Peyer's patch (tissue), 4 donors: ENCODE data around the gene SMYD3. TPM values are rescaled to one million over a fixed set of nuclear protein-coding genes. Genes with fewer than 3 reads are reported as not detected.

ENCODE experiments used
- DNase-seq, 3 donors: peaks; one replicate each; pipeline ENCODE4 v3.0.0-alpha.2; 2017 to 2019
- H3K27ac ChIP-seq, 4 donors: fragments of 200-600 bp; sonication (generic); one replicate each; pipeline ENCODE4 v1.5.1; 2016 to 2019
- H3K27me3 ChIP-seq, 2 donors: fragments of 200-600 bp; sonication (generic); one replicate each; pipeline ENCODE4 v1.5.1; 2019
- H3K36me3 ChIP-seq, 3 donors: fragments of 200-600 bp; sonication (generic); one replicate each; pipeline ENCODE4 v1.5.1; 2016 to 2019
- H3K4me1 ChIP-seq, 4 donors: fragments of 200-600 bp; sonication (generic); one replicate each; pipeline ENCODE4 v1.5.1; 2016 to 2019
- H3K4me3 ChIP-seq, 4 donors: fragments of 200-600 bp; sonication (generic); 1 replicate in 3 of 4; 2 replicates in 1 of 4; pipeline ENCODE4 v1.5.1; 2016 to 2019; ENCODE audit warnings: mild to moderate bottlenecking in 1 of 4
- H3K9me3 ChIP-seq, 4 donors: fragments of 200-600 bp; sonication (generic); one replicate each; pipeline ENCODE4 v1.5.1; 2016 to 2019; ENCODE audit warnings: mild to moderate bottlenecking in 1 of 4
- POLR2A ChIP-seq, 2 donors: fragments of 450-650 bp; IDR thresholded peaks; one replicate each; pipeline ENCODE4 v1.5.1; 2017; ENCODE audit warnings: antibody characterized with exemption in 2 of 2, mild to moderate bottlenecking in 2 of 2, moderate library complexity in 2 of 2
- total RNA-seq, 4 donors: library from RNA; depleted of rRNA; stranded (reverse); fragments of >200 nt; gene quantifications; one replicate each; pipeline ENCODE4 v1.1.0, GENCODE V29; 2016
- TF ChIP-seq, protein P1 (sequence below), 6 experiments: fragments of 450-650 bp in 4 of 6; fragments of 200-600 bp in 2 of 6; sonication (generic) in 1 of 6; IDR thresholded peaks; one replicate each; pipeline ENCODE4 v1.5.1; 2017 to 2019; ENCODE audit warnings: antibody characterized with exemption in 6 of 6, mild to moderate bottlenecking in 3 of 6, moderate library complexity in 1 of 6

SMYD3 gene
- total RNA-seq, 4 donors from 2014 or later = 19.8 to 55.3 (median 26.9) TPM

DNA sequence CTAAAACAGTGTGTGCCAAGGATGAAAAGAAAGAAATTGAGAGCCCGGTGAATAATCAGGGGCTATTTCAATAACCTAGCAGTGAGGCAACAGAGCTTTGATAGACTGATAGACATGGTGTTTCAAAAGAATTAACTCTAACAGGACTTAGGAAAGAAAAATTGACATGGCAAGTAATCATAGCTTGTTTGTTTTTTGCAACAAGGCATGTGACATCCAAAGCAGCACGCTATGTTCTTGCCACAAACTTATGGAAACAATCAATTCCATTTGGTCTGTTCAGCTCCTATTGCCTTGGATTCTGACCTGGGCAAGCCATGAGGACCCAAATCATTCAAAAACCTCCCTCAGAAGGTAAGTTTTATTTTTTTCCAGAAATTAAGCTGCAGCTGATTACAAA, 608.5 kb downstream of the SMYD3 start:
- Histone ChIP-seq H3K4me1 (no peaks in the 10 kb centered on the region), H3K4me3 (no peak overlapping the region), H3K27me3 (no peaks in the 10 kb centered on the region), H3K27ac (no peak overlapping the region), H3K36me3 (no peaks in the 10 kb centered on the region), H3K9me3 (no peaks in the 10 kb centered on the region)
- no peak for TF ChIP-seq POLR2A (IDR thresholded peaks at IDR 0.05)
- DNase-seq = no peak

DNA sequence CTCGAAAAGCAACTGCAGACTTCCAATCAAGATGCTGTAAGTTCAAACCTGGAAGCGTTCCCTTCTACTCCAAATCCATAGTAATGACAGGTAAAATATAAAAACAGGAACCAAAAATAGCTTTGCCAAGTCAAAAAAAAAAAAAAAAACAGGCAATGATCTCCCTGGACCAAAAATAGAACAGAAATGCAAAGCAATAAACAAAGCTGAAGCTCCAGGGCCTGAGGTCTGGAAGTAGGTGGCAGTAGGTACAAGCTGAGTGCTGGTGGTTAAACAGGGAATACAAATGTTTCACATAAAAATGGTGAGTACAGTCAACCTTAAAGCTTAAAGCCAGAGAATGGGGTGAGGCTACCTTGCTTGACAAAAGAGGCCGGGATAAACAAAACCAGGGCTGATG, 610.8 kb downstream of the SMYD3 start:
- Histone ChIP-seq H3K9me3 (no peaks in the 10 kb centered on the region), H3K4me3 (no peak overlapping the region), H3K27me3 (no peaks in the 10 kb centered on the region), H3K36me3 (no peaks in the 10 kb centered on the region), H3K4me1 (no peaks in the 10 kb centered on the region), H3K27ac (no peak overlapping the region)
- no peak for TF ChIP-seq POLR2A (IDR thresholded peaks at IDR 0.05)
- no peak for DNase-seq

DNA sequence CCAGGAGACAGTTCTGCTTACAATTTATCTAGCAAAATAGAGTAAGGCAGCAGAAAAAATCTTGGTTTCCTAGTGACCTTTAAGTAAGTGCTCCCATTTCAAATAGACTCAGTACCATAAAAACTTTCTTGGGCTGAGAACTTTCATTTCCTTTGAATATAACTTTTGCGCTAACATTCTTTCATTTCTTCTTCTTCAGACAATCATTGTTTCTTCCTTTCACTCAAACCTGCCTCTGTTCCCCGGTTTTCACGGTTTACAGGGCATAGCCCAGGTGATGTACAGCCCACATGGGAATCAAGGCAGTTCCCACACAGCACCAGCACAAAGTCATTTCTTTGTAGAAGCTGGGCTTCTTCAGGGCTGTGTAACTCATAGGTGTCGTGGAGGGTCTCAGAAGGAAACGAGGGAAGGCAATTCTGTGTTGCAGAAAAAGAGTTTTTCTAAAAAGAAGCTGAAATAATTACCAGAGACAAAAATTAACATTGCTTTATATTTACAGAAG, 611.6 kb downstream of the SMYD3 start:
- no peak for TF ChIP-seq POLR2A (IDR thresholded peaks at IDR 0.05)
- TF ChIP-seq, protein P1, sequence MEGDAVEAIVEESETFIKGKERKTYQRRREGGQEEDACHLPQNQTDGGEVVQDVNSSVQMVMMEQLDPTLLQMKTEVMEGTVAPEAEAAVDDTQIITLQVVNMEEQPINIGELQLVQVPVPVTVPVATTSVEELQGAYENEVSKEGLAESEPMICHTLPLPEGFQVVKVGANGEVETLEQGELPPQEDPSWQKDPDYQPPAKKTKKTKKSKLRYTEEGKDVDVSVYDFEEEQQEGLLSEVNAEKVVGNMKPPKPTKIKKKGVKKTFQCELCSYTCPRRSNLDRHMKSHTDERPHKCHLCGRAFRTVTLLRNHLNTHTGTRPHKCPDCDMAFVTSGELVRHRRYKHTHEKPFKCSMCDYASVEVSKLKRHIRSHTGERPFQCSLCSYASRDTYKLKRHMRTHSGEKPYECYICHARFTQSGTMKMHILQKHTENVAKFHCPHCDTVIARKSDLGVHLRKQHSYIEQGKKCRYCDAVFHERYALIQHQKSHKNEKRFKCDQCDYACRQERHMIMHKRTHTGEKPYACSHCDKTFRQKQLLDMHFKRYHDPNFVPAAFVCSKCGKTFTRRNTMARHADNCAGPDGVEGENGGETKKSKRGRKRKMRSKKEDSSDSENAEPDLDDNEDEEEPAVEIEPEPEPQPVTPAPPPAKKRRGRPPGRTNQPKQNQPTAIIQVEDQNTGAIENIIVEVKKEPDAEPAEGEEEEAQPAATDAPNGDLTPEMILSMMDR (IDR thresholded peaks at IDR 0.05) = no peak
- Histone ChIP-seq H3K27me3 (no peaks in the 10 kb centered on the region), H3K4me3 (no peak overlapping the region), H3K9me3 (no peaks in the 10 kb centered on the region), H3K4me1 (no peaks in the 10 kb centered on the region), H3K27ac (no peak overlapping the region), H3K36me3 (no peaks in the 10 kb centered on the region)
- DNase-seq = no peak

DNA sequence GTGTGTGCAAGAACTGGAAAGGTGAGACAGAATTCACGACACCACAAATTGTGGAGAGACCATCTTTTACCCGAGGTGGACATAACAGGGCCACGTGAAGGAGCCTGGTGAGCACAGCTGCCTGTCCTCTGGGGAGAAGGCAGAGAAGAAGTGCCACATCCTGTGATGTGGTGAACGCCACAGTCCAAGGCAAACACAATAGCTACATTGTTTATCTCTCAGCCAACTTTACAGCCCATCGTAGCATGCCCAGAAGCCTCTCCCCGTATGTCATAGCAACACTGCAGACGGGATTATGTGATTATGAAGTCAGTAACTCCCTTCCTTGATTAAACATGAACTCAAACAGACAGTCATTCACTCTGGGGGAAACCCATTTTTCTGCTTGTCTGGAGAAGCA, 612.2 kb downstream of the SMYD3 start:
- no peak overlapping the region for H3K4me3 ChIP-seq
- TF ChIP-seq, protein P1 (IDR thresholded peaks at IDR 0.05) = no peak
- TF ChIP-seq POLR2A (IDR thresholded peaks at IDR 0.05) = no peak
- no peaks in the 10 kb centered on the region for H3K4me1 ChIP-seq
- no peak overlapping the region for H3K27ac ChIP-seq
- DNase-seq = no peak
- H3K27me3 ChIP-seq = no peaks in the 10 kb centered on the region
- no peaks in the 10 kb centered on the region for H3K36me3 ChIP-seq
- H3K9me3 ChIP-seq = no peaks in the 10 kb centered on the region

DNA sequence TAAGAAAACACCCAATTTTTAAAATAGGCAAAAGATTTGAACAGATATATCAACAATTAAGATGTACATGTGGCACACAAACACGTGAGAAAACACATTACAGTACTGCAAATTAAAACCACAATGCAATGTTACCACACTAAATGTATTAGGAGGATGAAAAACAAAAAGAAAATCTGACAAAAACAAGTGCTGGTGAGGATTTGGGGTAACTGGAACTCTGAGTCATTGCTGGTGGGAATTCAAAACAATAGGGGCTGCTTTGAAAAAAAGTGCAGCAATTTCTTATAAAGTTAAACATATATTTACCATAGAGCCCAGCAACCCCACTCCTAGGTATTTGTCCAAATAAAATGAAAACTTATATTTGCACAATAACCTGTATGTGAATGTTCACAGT, 614.1 kb downstream of the SMYD3 start:
- no peaks in the 10 kb centered on the region for H3K4me1 ChIP-seq
- no peak overlapping the region for H3K4me3 ChIP-seq
- H3K9me3 ChIP-seq = no peaks in the 10 kb centered on the region
- H3K27me3 ChIP-seq = no peaks in the 10 kb centered on the region
- TF ChIP-seq POLR2A (IDR thresholded peaks at IDR 0.05) = no peak
- TF ChIP-seq, protein P1 (IDR thresholded peaks at IDR 0.05) = no peak
- no peak overlapping the region for H3K27ac ChIP-seq
- no peak for DNase-seq
- H3K36me3 ChIP-seq = no peaks in the 10 kb centered on the region

DNA sequence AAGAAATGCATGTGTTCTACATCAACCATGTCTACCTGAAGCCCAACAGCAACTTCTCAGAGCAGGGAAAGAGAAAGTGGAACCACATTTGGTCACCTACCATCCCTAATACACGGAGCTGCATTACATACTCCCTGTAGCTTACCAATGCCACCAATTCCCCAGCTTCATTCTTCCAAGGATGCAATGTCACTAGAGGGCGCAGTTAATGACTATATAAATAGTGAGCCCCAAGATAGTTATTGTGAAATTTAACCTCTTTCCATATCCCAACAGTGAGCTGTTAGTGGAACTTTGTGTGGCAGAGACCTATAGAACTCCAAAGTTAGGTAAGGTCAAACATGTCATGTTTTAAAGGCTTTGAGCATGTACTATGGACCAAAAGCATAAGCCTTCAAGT, 618.3 kb downstream of the SMYD3 start:
- no peak for DNase-seq
- no peak for TF ChIP-seq POLR2A (IDR thresholded peaks at IDR 0.05)
- TF ChIP-seq, protein P1 (IDR thresholded peaks at IDR 0.05) = peak in 4 of 6 experiments; percentile 37 to 54 (median 48)
- Histone ChIP-seq H3K36me3 (no peaks in the 10 kb centered on the region), H3K4me1 (no peaks in the 10 kb centered on the region), H3K9me3 (no peaks in the 10 kb centered on the region), H3K4me3 (no peak overlapping the region), H3K27ac (no peak overlapping the region), H3K27me3 (no peaks in the 10 kb centered on the region)

DNA sequence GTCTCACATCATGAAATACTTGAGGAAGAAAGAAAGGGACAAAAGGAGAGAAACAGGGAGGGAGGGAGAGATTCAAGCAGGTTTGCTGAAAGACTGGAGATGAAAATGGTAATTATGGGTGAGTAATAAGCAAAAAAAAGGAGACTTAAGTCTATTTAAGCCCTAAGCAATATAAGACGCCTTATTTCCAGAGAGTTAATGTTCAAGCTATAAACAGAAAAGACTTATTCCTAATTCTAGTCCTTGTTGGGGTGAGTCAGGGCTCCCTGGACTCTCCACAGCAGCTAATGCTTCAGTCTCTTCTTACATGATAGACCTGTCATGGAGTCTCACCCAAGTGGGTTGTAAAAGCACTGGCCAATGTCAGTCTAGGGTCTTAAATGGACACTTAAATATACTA, 619.2 kb downstream of the SMYD3 start:
- Histone ChIP-seq H3K27me3 (no peaks in the 10 kb centered on the region), H3K36me3 (no peaks in the 10 kb centered on the region), H3K9me3 (no peaks in the 10 kb centered on the region), H3K27ac (no peak overlapping the region), H3K4me3 (no peak overlapping the region), H3K4me1 (no peaks in the 10 kb centered on the region)
- DNase-seq = no peak
- no peak for TF ChIP-seq POLR2A (IDR thresholded peaks at IDR 0.05)
- TF ChIP-seq, protein P1 (IDR thresholded peaks at IDR 0.05) = no peak
